K562 (cell line): ENCODE data around the gene PIM3. TPM values are rescaled to one million over a fixed set of nuclear protein-coding genes. Genes with fewer than 3 reads are reported as not detected.

Experiments
- COPS2 ChIP-seq: fragments of 450-650 bp; conservative IDR thresholded peaks from 2 replicates; pipeline ENCODE4 v1.6.1; 2016; ENCODE audit warnings: mild to moderate bottlenecking, moderate library complexity
- E2F3 ChIP-seq: fragments of 250-450 bp; sonication (Bioruptor Pico); IDR thresholded peaks from 2 replicates; pipeline ENCODE4 v1.4.0; 2020; ENCODE audit warnings: mild to moderate bottlenecking
- JUN ChIP-seq, 2 experiments: sonication (generic) in 1 of 2; formaldehyde crosslinking in 1 of 2; IDR thresholded peaks; 2 replicates each; pipeline versions ENCODE4 v1.6.1 to v1.8.0; 2012 to 2022; ENCODE audit warnings: borderline replicate concordance in 2 of 2, mild to moderate bottlenecking in 2 of 2, improper control_type of control experiment in 1 of 2, low read depth in 1 of 2, low read length in 1 of 2, missing genetic modification reagents in 1 of 2
- MEIS2 ChIP-seq: fragments of 450-650 bp; IDR thresholded peaks from 2 replicates; pipeline ENCODE4 v1.6.1; 2014; ENCODE audit warnings: mild to moderate bottlenecking; ENCODE audit not compliant: partially characterized antibody
- NBN ChIP-seq: fragments of 450-650 bp; IDR thresholded peaks from 2 replicates; pipeline ENCODE4 v1.6.1; 2016; ENCODE audit warnings: low read depth, mild to moderate bottlenecking
- PHF21A ChIP-seq: fragments of 450-650 bp; IDR thresholded peaks from 2 replicates; pipeline ENCODE4 v1.6.1; 2017; ENCODE audit warnings: low read depth, borderline replicate concordance
- PHF8 ChIP-seq: fragments of 200-600 bp; sonication (generic); IDR thresholded peaks from 2 replicates; pipeline ENCODE4 v1.6.1; 2012; ENCODE audit warnings: mixed run types, mild to moderate bottlenecking, inconsistent platforms, low read length, moderate library complexity, borderline replicate concordance
- YY1 ChIP-seq, 3 experiments: IDR thresholded peaks; 2 replicates each; pipeline ENCODE4 v1.6.1; 2011; ENCODE audit warnings: low read length in 2 of 3, mild to moderate bottlenecking in 2 of 3, moderate library complexity in 2 of 3, borderline replicate concordance in 1 of 3, control low read depth in 1 of 3, low read depth in 1 of 3; ENCODE audit not compliant: insufficient read depth in 3 of 3, insufficient replicate concordance in 2 of 3, control insufficient read depth in 1 of 3, insufficient read length in 1 of 3; ENCODE audit errors: extremely low read depth in 1 of 3
- ZBTB7A ChIP-seq: IDR thresholded peaks from 2 replicates; pipeline ENCODE4 v1.6.1; 2011; ENCODE audit warnings: low read depth, mild to moderate bottlenecking, low read length, moderate library complexity, borderline replicate concordance; ENCODE audit not compliant: control insufficient read depth
- ZNF124 ChIP-seq: sonication (generic); formaldehyde crosslinking; IDR thresholded peaks from 2 replicates; pipeline ENCODE4 v1.8.1; 2022; ENCODE audit warnings: missing genetic modification reagents
- ZNF212 ChIP-seq: fragments of 450-650 bp; formaldehyde crosslinking; IDR thresholded peaks from 2 replicates; pipeline ENCODE4 v1.4.0; 2020; ENCODE audit warnings: mild to moderate bottlenecking
- polyA plus RNA-seq, 8 experiments: library from polyadenylated mRNA; depleted of rRNA in 4 of 8; stranded (reverse) in 5 of 8; unstranded in 3 of 8; fragments of >200 nt; fragmentation: Nextera tagmentation in 2 of 8; fragmentation: Illumina TruSeq in 1 of 8; extraction: Ambion mirVana in 2 of 8; extraction: Trizol in 1 of 8; gene quantifications; 2 replicates each; pipeline versions ENCODE4 v1.2.1 to v1.2.3, GENCODE V29; 2011 to 2014; ENCODE audit warnings: inconsistent platforms in 1 of 8, missing spikeins in 1 of 8
- total RNA-seq, 7 experiments: library from RNA; depleted of rRNA in 6 of 7; stranded (reverse); fragments of >200 nt in 6 of 7; fragmentation: Illumina TruSeq in 2 of 7; extraction: Trizol in 2 of 7; gene quantifications; 2 replicates each; pipeline versions ENCODE4 v1.2.1 to v1.2.3, GENCODE V29; 2011 to 2021; ENCODE audit warnings: low replicate concordance in 1 of 7
- TF ChIP-seq, protein P1 (sequence below): fragments of 450-650 bp; IDR thresholded peaks from 2 replicates; pipeline ENCODE4 v1.6.1; 2016; ENCODE audit warnings: low read depth
- TF ChIP-seq, protein P2 (sequence below): fragments of 450-650 bp; IDR thresholded peaks from 2 replicates; pipeline ENCODE4 v1.6.1; 2014; ENCODE audit warnings: low read depth, mild to moderate bottlenecking, moderate library complexity, borderline replicate concordance
- TF ChIP-seq, protein P3 (sequence below): fragments of 250-450 bp; sonication (Bioruptor Pico); IDR thresholded peaks from 2 replicates; pipeline ENCODE4 v1.5.0; 2022; ENCODE audit warnings: mild to moderate bottlenecking

The PIM3 gene
- total and polyA plus RNA-seq, 9 of the 15 experiments (the other 6 are each of a cell fraction or from before 2014, with no cell fraction given): 0.24 to 40.5 (median 5.3) TPM

DNA sequence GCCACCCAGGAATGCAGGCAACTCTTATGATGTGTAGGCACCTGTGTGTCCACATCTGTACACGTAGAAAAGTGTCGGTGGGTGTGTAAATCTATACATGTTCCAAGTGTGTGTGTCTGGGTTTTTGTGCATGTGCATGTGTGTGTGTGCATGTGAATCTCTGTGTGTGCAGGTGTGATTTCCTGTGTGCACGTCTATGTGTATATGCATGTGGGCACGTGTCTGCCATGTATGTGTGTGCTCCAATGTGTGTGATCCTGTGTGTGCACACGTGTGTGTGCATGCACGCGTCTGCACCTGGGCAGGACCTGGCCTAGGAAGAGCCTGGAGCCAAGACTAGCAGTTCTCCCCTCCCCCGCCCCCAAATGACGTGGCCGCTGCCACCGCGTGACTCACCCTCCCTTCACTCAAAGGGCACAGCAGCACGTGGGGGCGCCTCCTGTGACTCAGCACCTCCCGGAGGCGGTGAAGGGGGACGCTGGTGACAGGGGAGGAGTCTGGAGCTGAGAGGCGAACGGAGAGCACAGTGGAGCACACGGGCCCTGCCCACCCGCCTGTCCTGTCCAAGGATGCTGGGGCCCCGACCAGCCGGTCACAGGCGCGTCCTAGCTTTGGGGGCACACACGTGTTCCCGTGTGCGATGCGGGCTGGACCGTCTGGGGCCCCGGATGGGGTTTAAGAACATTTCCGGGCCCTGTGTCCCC is 10.1 kb downstream of the PIM3 start (continued):
- TF ChIP-seq, protein P1, sequence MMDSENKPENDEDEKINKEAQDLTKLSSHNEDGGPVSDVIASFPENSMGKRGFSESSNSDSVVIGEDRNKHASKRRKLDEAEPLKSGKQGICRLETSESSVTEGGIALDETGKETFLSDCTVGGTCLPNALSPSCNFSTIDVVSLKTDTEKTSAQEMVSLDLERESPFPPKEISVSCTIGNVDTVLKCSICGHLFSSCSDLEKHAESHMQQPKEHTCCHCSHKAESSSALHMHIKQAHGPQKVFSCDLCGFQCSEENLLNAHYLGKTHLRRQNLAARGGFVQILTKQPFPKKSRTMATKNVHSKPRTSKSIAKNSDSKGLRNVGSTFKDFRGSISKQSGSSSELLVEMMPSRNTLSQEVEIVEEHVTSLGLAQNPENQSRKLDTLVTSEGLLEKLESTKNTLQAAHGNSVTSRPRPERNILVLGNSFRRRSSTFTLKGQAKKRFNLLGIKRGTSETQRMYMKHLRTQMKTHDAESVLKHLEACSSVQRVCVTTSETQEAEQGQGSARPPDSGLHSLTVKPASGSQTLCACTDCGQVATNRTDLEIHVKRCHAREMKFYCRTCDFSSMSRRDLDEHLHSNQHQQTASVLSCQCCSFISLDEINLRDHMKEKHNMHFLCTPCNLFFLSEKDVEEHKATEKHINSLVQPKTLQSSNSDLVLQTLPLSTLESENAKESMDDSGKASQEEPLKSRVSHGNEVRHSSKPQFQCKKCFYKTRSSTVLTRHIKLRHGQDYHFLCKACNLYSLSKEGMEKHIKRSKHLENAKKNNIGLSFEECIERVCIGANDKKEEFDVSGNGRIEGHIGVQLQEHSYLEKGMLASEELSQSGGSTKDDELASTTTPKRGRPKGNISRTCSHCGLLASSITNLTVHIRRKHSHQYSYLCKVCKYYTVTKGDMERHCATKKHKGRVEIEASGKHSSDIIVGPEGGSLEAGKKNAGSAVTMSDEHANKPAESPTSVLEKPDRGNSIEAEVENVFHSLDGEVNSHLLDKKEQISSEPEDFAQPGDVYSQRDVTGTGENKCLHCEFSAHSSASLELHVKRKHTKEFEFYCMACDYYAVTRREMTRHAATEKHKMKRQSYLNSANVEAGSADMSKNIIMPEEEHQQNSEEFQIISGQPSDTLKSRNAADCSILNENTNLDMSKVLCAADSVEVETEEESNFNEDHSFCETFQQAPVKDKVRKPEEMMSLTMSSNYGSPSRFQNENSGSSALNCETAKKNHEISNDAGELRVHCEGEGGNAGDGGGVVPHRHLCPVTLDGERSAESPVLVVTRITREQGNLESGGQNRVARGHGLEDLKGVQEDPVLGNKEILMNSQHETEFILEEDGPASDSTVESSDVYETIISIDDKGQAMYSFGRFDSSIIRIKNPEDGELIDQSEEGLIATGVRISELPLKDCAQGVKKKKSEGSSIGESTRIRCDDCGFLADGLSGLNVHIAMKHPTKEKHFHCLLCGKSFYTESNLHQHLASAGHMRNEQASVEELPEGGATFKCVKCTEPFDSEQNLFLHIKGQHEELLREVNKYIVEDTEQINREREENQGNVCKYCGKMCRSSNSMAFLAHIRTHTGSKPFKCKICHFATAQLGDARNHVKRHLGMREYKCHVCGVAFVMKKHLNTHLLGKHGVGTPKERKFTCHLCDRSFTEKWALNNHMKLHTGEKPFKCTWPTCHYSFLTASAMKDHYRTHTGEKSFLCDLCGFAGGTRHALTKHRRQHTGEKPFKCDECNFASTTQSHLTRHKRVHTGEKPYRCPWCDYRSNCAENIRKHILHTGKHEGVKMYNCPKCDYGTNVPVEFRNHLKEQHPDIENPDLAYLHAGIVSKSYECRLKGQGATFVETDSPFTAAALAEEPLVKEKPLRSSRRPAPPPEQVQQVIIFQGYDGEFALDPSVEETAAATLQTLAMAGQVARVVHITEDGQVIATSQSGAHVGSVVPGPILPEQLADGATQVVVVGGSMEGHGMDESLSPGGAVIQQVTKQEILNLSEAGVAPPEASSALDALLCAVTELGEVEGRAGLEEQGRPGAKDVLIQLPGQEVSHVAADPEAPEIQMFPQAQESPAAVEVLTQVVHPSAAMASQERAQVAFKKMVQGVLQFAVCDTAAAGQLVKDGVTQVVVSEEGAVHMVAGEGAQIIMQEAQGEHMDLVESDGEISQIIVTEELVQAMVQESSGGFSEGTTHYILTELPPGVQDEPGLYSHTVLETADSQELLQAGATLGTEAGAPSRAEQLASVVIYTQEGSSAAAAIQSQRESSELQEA: peak; percentile 58; the same call in 1 of the 2 replicates
- peak; percentile 49; the same call in 1 of the 2 replicates for TF ChIP-seq PHF8
- no peak for TF ChIP-seq ZNF212 (CRISPR knock-in tag)
- no peak for TF ChIP-seq PHF21A
- TF ChIP-seq MEIS2: peak; percentile 88
- TF ChIP-seq YY1 (IDR thresholded peaks at IDR 0.05; ENCODE audit: borderline replicate concordance in 1 of 3, control insufficient read depth in 1 of 3, extremely low read depth in 1 of 3, insufficient read depth in 3 of 3, insufficient read length in 1 of 3, insufficient replicate concordance in 2 of 3, low read depth in 1 of 3, low read length in 2 of 3): peak in 1 of 3 experiments; percentile 4
- TF ChIP-seq, protein P2, sequence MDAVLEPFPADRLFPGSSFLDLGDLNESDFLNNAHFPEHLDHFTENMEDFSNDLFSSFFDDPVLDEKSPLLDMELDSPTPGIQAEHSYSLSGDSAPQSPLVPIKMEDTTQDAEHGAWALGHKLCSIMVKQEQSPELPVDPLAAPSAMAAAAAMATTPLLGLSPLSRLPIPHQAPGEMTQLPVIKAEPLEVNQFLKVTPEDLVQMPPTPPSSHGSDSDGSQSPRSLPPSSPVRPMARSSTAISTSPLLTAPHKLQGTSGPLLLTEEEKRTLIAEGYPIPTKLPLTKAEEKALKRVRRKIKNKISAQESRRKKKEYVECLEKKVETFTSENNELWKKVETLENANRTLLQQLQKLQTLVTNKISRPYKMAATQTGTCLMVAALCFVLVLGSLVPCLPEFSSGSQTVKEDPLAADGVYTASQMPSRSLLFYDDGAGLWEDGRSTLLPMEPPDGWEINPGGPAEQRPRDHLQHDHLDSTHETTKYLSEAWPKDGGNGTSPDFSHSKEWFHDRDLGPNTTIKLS: peak; percentile 91
- TF ChIP-seq, protein P3, sequence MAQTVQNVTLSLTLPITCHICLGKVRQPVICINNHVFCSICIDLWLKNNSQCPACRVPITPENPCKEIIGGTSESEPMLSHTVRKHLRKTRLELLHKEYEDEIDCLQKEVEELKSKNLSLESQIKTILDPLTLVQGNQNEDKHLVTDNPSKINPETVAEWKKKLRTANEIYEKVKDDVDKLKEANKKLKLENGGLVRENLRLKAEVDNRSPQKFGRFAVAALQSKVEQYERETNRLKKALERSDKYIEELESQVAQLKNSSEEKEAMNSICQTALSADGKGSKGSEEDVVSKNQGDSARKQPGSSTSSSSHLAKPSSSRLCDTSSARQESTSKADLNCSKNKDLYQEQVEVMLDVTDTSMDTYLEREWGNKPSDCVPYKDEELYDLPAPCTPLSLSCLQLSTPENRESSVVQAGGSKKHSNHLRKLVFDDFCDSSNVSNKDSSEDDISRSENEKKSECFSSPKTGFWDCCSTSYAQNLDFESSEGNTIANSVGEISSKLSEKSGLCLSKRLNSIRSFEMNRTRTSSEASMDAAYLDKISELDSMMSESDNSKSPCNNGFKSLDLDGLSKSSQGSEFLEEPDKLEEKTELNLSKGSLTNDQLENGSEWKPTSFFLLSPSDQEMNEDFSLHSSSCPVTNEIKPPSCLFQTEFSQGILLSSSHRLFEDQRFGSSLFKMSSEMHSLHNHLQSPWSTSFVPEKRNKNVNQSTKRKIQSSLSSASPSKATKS (CRISPR knock-in tag): no peak
- no peak for TF ChIP-seq E2F3
- peak; percentile 88 for TF ChIP-seq NBN
- TF ChIP-seq JUN (IDR thresholded peaks at IDR 0.05; ENCODE audit: borderline replicate concordance, low read depth, low read length): peak; percentile 99
- TF ChIP-seq JUN (CRISPR knock-in tag; IDR thresholded peaks at IDR 0.05; ENCODE audit: borderline replicate concordance): peak; percentile 65; the same call in 1 of the 2 replicates
- TF ChIP-seq COPS2: no peak
- TF ChIP-seq ZBTB7A: peak; percentile 58
- no peak for TF ChIP-seq ZNF124 (CRISPR knock-in tag)
